Activated CD4-positive, alpha-beta T cell treated with anti-CD3 and anti-CD28 coated beads, Interleukin-2, amount 50 U/mL, for 24 hours (primary cell): ENCODE data around the gene HMG20B.
"Not testable (repeated sequence)": the region's sequence is repeated elsewhere in the genome, so short reads cannot be mapped to it uniquely, and the experiment has no call there.

Experiments
- DNase-seq, 2 donors: peaks; one replicate each; pipeline ENCODE4 v3.0.0-alpha.2; 2020; ENCODE audit warnings: low read depth in 1 of 2, low spot score in 1 of 2

The HMG20B gene

GRCh38 chr19:3580156-3580934, 7.6 kb downstream of the HMG20B start:
- no peak for DNase-seq

- not testable (repeated sequence) for DNase-seq
Observed at GRCh38 chr19:3581792-3582191, 9.0 kb downstream of the HMG20B start.

- not testable (repeated sequence) for DNase-seq
Observed at GRCh38 chr19:3584036-3584802, 11.5 kb downstream of the HMG20B start.

GRCh38 chr19:3585301-3586126, 12.8 kb downstream of the HMG20B start, which contains the start of gene GIPC3:
Gene GIPC3 (plus strand): TSS chr19:3585478. CDS start chr19:3585598, 120 bp downstream.
- DNase-seq = no peak

GRCh38 chr19:3586127-3586626, 13.4 kb downstream of the HMG20B start:
- DNase-seq = no peak

- no peak for DNase-seq
Observed at GRCh38 chr19:3586707-3587346, 14.1 kb downstream of the HMG20B start.

- DNase-seq = no peak
Observed at GRCh38 chr19:3589439-3589838, 16.7 kb downstream of the HMG20B start.

GRCh38 chr19:3589949-3590348, 17.2 kb downstream of the HMG20B start:
- DNase-seq = no peak

GRCh38 chr19:3590991-3591659, 18.4 kb downstream of the HMG20B start:
- DNase-seq = no peak

- DNase-seq = no peak
Observed at GRCh38 chr19:3591876-3592613, 19.3 kb downstream of the HMG20B start.

GRCh38 chr19:3593156-3593555, 20.4 kb downstream of the HMG20B start:
- DNase-seq = no peak

GRCh38 chr19:3595521-3596061, 22.8 kb downstream of the HMG20B start:
- no peak for DNase-seq

GRCh38 chr19:3599776-3600187, 27.0 kb downstream of the HMG20B start:
- no peak for DNase-seq

GRCh38 chr19:3601021-3601420, 28.3 kb downstream of the HMG20B start:
- no peak for DNase-seq

GRCh38 chr19:3603121-3603811, 30.5 kb downstream of the HMG20B start:
- DNase-seq = no peak

- DNase-seq = no peak
Observed at GRCh38 chr19:3604227-3604986, 31.7 kb downstream of the HMG20B start.

- DNase-seq = no peak
Observed at GRCh38 chr19:3604987-3605343, 32.2 kb downstream of the HMG20B start.

- DNase-seq = no peak
Observed at GRCh38 chr19:3605361-3605760, 32.6 kb downstream of the HMG20B start.
